Measurements from ENCODE around the gene TRPM3.

DNA sequence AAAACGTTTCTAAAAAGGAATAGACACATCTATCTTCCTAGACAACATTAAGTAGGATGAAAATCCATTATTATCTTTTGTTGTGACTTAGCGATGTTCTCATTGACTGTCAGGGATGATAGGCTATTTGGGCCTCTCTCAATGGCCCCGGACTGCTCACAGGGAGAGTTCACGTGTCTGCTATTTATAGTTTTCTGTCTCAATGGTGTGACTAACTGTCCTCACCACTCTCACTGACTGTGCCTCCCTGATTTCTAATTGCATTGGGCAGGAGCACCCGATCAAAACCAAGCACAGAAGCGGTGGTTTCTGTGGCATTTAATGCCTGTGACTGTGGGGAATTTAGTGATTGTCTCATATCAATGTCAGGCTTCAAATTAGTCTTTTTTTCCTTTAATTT, 420.3 kb downstream of the TRPM3 start:
- TF ChIP-seq, protein P1, sequence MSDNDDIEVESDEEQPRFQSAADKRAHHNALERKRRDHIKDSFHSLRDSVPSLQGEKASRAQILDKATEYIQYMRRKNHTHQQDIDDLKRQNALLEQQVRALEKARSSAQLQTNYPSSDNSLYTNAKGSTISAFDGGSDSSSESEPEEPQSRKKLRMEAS (IDR thresholded peaks at IDR 0.05): no peak
- TF ChIP-seq POLR2AphosphoS5 (IDR thresholded peaks at IDR 0.05; ENCODE audit: low read depth, low read length) (no peak), YY1 (IDR thresholded peaks at IDR 0.05; ENCODE audit: insufficient read depth, insufficient replicate concordance, low read depth, low read length) (no peak), CTCF (CRISPR knock-in tag; IDR thresholded peaks at IDR 0.05) (no peak)

Data from HepG2 (cell line).